Stimulated activated naive CD8-positive, alpha-beta T cell treated with anti-CD3 and anti-CD28 coated beads, Interleukin-15, Interleukin-2, amounts not matched to agents 100 U/mL and 50 U/mL, for 24 hours (primary cell): ENCODE data around the gene SULT1C2.
"Not testable (repeated sequence)": the region's sequence is repeated elsewhere in the genome, so short reads cannot be mapped to it uniquely, and the experiment has no call there.

Experiments
- ATAC-seq: fragments of 150-1000 bp; cut with Tn5 transposase; one replicate; pipeline ENCODE4 v1.10.0; 2021
- DNase-seq: peaks from one replicate; pipeline ENCODE4 v3.0.0; 2021

Gene SULT1C2

GRCh38 chr2:108288534-108289106 is at the start of gene SULT1C2:
Gene SULT1C2, plus strand, starts transcription at chr2:108288895. Its CDS starts 4,773 bp downstream, at chr2:108293668.
- DNase-seq = no peak
- ATAC-seq = no peak

GRCh38 chr2:108239786-108240185 is 48.9 kb upstream of the SULT1C2 start, which contains the start of gene SULT1C3:
Gene SULT1C3, plus strand, starts transcription at chr2:108239968. Its CDS starts 7,227 bp downstream, at chr2:108247195.
- ATAC-seq (no peak), DNase-seq (no peak)

- no peak for ATAC-seq
Measured at GRCh38 chr2:108240966-108241365, 47.7 kb upstream of the SULT1C2 start.

GRCh38 chr2:108243566-108243965 is 45.1 kb upstream of the SULT1C2 start:
- no peak for DNase-seq
- no peak for ATAC-seq

More at GRCh38 chr2:108240966-108241365, 47.7 kb upstream of the SULT1C2 start:
- no peak for DNase-seq

GRCh38 chr2:108244667-108245414 is 43.9 kb upstream of the SULT1C2 start:
- no peak for DNase-seq
- ATAC-seq = no peak

- ATAC-seq = no peak
- no peak for DNase-seq
Measured at GRCh38 chr2:108253106-108253505, 35.6 kb upstream of the SULT1C2 start.

- ATAC-seq = no peak
Measured at GRCh38 chr2:108257757-108258331, 30.9 kb upstream of the SULT1C2 start.

GRCh38 chr2:108260773-108261172 is 27.9 kb upstream of the SULT1C2 start:
- ATAC-seq = no peak

More at GRCh38 chr2:108257757-108258331, 30.9 kb upstream of the SULT1C2 start:
- no peak for DNase-seq

GRCh38 chr2:108262036-108262435 is 26.7 kb upstream of the SULT1C2 start:
- DNase-seq (no peak), ATAC-seq (no peak)

More at GRCh38 chr2:108260773-108261172, 27.9 kb upstream of the SULT1C2 start:
- DNase-seq = no peak

GRCh38 chr2:108263401-108263800 is 25.3 kb upstream of the SULT1C2 start:
- ATAC-seq = no peak
- no peak for DNase-seq

- DNase-seq (no peak), ATAC-seq (no peak)
Measured at GRCh38 chr2:108266218-108266617, 22.5 kb upstream of the SULT1C2 start.

- DNase-seq = no peak
Measured at GRCh38 chr2:108267101-108267500, 21.6 kb upstream of the SULT1C2 start.

GRCh38 chr2:108268001-108268400 is 20.7 kb upstream of the SULT1C2 start:
- DNase-seq (no peak), ATAC-seq (no peak)

More at GRCh38 chr2:108267101-108267500, 21.6 kb upstream of the SULT1C2 start:
- no peak for ATAC-seq

GRCh38 chr2:108270346-108270745 is 18.3 kb upstream of the SULT1C2 start:
- DNase-seq (no peak), ATAC-seq (no peak)

GRCh38 chr2:108270768-108271506 is 17.8 kb upstream of the SULT1C2 start:
- ATAC-seq (no peak), DNase-seq (no peak)

- ATAC-seq = no peak
- no peak for DNase-seq
Measured at GRCh38 chr2:108271691-108272253, 16.9 kb upstream of the SULT1C2 start.

GRCh38 chr2:108278631-108279030 is 10.1 kb upstream of the SULT1C2 start:
- ATAC-seq (no peak), DNase-seq (no peak)

GRCh38 chr2:108279468-108279867 is 9.2 kb upstream of the SULT1C2 start:
- DNase-seq (no peak), ATAC-seq (no peak)

- ATAC-seq (no peak), DNase-seq (no peak)
Measured at GRCh38 chr2:108280466-108280865, 8.2 kb upstream of the SULT1C2 start.

GRCh38 chr2:108284566-108284965 is 4.1 kb upstream of the SULT1C2 start:
- not testable (repeated sequence) for ATAC-seq

GRCh38 chr2:108285616-108286015 is 3.1 kb upstream of the SULT1C2 start:
- DNase-seq (no peak), ATAC-seq (no peak)

More at GRCh38 chr2:108284566-108284965, 4.1 kb upstream of the SULT1C2 start:
- DNase-seq = not testable (repeated sequence)

GRCh38 chr2:108287169-108287568 is 1.5 kb upstream of the SULT1C2 start:
- ATAC-seq = no peak
- no peak for DNase-seq
